Body of pancreas (tissue), 4 donors: ENCODE results near the gene SIM1. TPM values are rescaled to one million over a fixed set of nuclear protein-coding genes. Genes with fewer than 3 reads are reported as not detected.

Source experiments
- ATAC-seq: fragments of 150-250 bp; one replicate; pipeline ENCODE4 v1.9.1; 2016
- DNase-seq, 4 donors: peaks; one replicate each; pipeline ENCODE4 v3.0.0-alpha.2; 2019
- H3K27ac ChIP-seq, 4 donors: fragments of 200-600 bp; sonication (generic); 1 replicate in 3 of 4; 2 replicates in 1 of 4; pipeline versions ENCODE4 v1.5.1 to v1.6.1; 2016 to 2019; ENCODE audit warnings: mild to moderate bottlenecking in 1 of 4, mixed read lengths in 1 of 4, moderate library complexity in 1 of 4
- H3K27me3 ChIP-seq, 2 donors: fragments of 200-600 bp; sonication (generic); one replicate each; pipeline ENCODE4 v1.6.0; 2016; ENCODE audit warnings: mild to moderate bottlenecking in 1 of 2
- H3K36me3 ChIP-seq, 2 donors: fragments of 200-600 bp; sonication (generic); replicated peaks in 1 of 2; 2 replicates each; pipeline ENCODE4 v1.5.1; 2016; ENCODE audit warnings: low read depth in 2 of 2; ENCODE audit not compliant: insufficient read depth in 1 of 2
- H3K4me1 ChIP-seq: fragments of 200-600 bp; sonication (generic); one replicate; pipeline ENCODE4 v1.6.0; 2016
- H3K4me3 ChIP-seq, 2 donors: fragments of 200-600 bp; sonication (generic); 1 replicate in 1 of 2; 2 replicates in 1 of 2; pipeline ENCODE4 v1.5.1; 2016 to 2019
- H3K9me3 ChIP-seq, 3 donors: fragments of 200-600 bp; sonication (generic); 1 replicate in 2 of 3; 2 replicates in 1 of 3; pipeline ENCODE4 v1.5.1; 2016
- CTCF ChIP-seq, 7 experiments: fragments of 450-650 bp in 4 of 7; fragments of 200-600 bp in 3 of 7; sonication (generic) in 3 of 7; IDR thresholded peaks; one replicate each; pipeline ENCODE4 v1.5.1; 2016 to 2019; ENCODE audit warnings: antibody characterized with exemption in 7 of 7
- POLR2A ChIP-seq, 3 donors: fragments of 450-650 bp; IDR thresholded peaks; one replicate each; pipeline ENCODE4 v1.6.1; 2016; ENCODE audit warnings: antibody characterized with exemption in 3 of 3, mild to moderate bottlenecking in 2 of 3
- WGBS, 2 donors: methylation state at CpG; one replicate each; pipeline ENCODE4 v1.1.5; 2017; 5-methylcytosine and 5-hydroxymethylcytosine counted together
- intact Hi-C: fragments of 100-400 bp; cut with DNase I; formaldehyde crosslinking; loops from one replicate; pipeline ENCODE4 v1.15.1; 2023
- total RNA-seq, 2 donors: library from RNA; depleted of rRNA; stranded (reverse); fragments of >200 nt; gene quantifications; one replicate each; pipeline ENCODE4 v1.1.0, GENCODE V29; 2016

SIM1 gene
- total RNA-seq, 2 donors from 2014 or later = 3.6 to 6.9 TPM

- Histone ChIP-seq H3K27ac (no peak overlapping the region), H3K36me3 (no peaks in the 10 kb centered on the region), H3K4me1 (peaks cover 12% of the 10 kb centered on the region), H3K9me3 (no peaks in the 10 kb centered on the region), H3K4me3 (no peak overlapping the region), H3K27me3 (no peaks in the 10 kb centered on the region)
- intact Hi-C loops = no loop called here
- 71 to 79% methylated on average over 2 of the region's 2 CpGs for WGBS, 2 donors
- TF ChIP-seq CTCF (IDR thresholded peaks at IDR 0.05) = no peak
- TF ChIP-seq POLR2A (IDR thresholded peaks at IDR 0.05) = no peak
- DNase-seq = no peak
- no peak for ATAC-seq
Measured at GRCh38 chr6:100490065-100490464, 25.3 kb upstream of the SIM1 start.

GRCh38 chr6:100488244-100488643, 23.5 kb upstream of the SIM1 start:
- Histone ChIP-seq H3K4me3 (no peak overlapping the region), H3K27me3 (no peaks in the 10 kb centered on the region), H3K9me3 (no peaks in the 10 kb centered on the region), H3K4me1 (peaks cover 2% of the 10 kb centered on the region), H3K27ac (no peak overlapping the region), H3K36me3 (no peaks in the 10 kb centered on the region)
- DNase-seq (no peak), ATAC-seq (no peak)
- intact Hi-C loops = no loop called here
- 78 to 82% methylated on average over 5 of the region's 5 CpGs for WGBS, 2 donors
- no peak for TF ChIP-seq CTCF (IDR thresholded peaks at IDR 0.05)
- no peak for TF ChIP-seq POLR2A (IDR thresholded peaks at IDR 0.05)

- Histone ChIP-seq H3K4me3 (no peak overlapping the region), H3K9me3 (no peaks in the 10 kb centered on the region), H3K27me3 (no peaks in the 10 kb centered on the region), H3K27ac (no peak overlapping the region), H3K36me3 (no peaks in the 10 kb centered on the region), H3K4me1 (peaks cover 3% of the 10 kb centered on the region)
- intact Hi-C loops = no loop called here
- TF ChIP-seq CTCF (IDR thresholded peaks at IDR 0.05) (no peak), POLR2A (IDR thresholded peaks at IDR 0.05) (no peak)
- ATAC-seq (no peak), DNase-seq (no peak)
- 83% methylated on average over 2 of the region's 2 CpGs for WGBS, 2 donors
Measured at GRCh38 chr6:100487638-100488037, 22.9 kb upstream of the SIM1 start.

GRCh38 chr6:100485268-100485667, 20.5 kb upstream of the SIM1 start:
- Histone ChIP-seq H3K4me1 (peaks cover 6% of the 10 kb centered on the region), H3K36me3 (no peaks in the 10 kb centered on the region), H3K27ac (no peak overlapping the region), H3K27me3 (no peaks in the 10 kb centered on the region), H3K4me3 (no peak overlapping the region), H3K9me3 (no peaks in the 10 kb centered on the region)
- DNase-seq = no peak
- intact Hi-C loops = no loop called here
- no peak for TF ChIP-seq POLR2A (IDR thresholded peaks at IDR 0.05)
- no peak for TF ChIP-seq CTCF (IDR thresholded peaks at IDR 0.05)
- ATAC-seq = no peak

GRCh38 chr6:100484474-100484873, 19.8 kb upstream of the SIM1 start:
- no peak for DNase-seq
- WGBS, 2 donors = 73 to 81% methylated on average over 5 of the region's 5 CpGs
- Histone ChIP-seq H3K4me3 (no peak overlapping the region), H3K27ac (no peak overlapping the region), H3K27me3 (no peaks in the 10 kb centered on the region), H3K4me1 (peaks cover 6% of the 10 kb centered on the region), H3K9me3 (no peaks in the 10 kb centered on the region), H3K36me3 (no peaks in the 10 kb centered on the region)
- no peak for ATAC-seq
- intact Hi-C loops = no loop called here
- no peak for TF ChIP-seq POLR2A (IDR thresholded peaks at IDR 0.05)
- no peak for TF ChIP-seq CTCF (IDR thresholded peaks at IDR 0.05)
